CD4-positive, alpha-beta T cell treated with Interleukin-15 for 4 hours (primary cell): ENCODE data around the gene TTLL11.

Experiments used
- DNase-seq: peaks from one replicate; pipeline ENCODE4 v3.0.0-alpha.2; 2020; ENCODE audit warnings: low spot score

TTLL11 gene

GRCh38 chr9:122050167-122050566 is 42.9 kb downstream of the TTLL11 start:
- no peak for DNase-seq

- no peak for DNase-seq
These were observed 51.1 kb downstream of the TTLL11 start for GRCh38 chr9:122042056-122042455.

GRCh38 chr9:122040561-122041242 is 52.4 kb downstream of the TTLL11 start:
- DNase-seq: no peak

DNA sequence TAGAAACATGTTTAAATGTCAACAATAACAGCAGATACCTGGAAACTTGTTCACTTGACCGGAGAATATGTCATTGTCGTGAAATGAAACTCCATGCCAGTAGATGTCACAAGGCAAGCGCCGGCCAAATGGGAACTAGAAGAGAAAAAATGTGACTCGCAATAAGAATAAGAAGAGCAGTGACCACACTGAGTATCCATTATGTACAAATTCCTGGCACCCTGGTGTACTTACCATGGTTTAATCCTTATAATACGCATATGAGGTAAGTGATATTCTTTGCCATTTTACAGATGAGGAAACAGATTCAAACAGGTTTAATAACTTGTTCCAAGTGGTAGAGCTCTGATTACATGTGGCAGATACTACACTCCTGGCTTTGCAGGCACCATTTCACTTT is 53.9 kb downstream of the TTLL11 start:
- no peak for DNase-seq

GRCh38 chr9:122036988-122037387 is 56.1 kb downstream of the TTLL11 start:
- no peak for DNase-seq

GRCh38 chr9:122036408-122036807 is 56.7 kb downstream of the TTLL11 start:
- DNase-seq: no peak

GRCh38 chr9:122033775-122034373 is 59.2 kb downstream of the TTLL11 start:
- no peak for DNase-seq

DNA sequence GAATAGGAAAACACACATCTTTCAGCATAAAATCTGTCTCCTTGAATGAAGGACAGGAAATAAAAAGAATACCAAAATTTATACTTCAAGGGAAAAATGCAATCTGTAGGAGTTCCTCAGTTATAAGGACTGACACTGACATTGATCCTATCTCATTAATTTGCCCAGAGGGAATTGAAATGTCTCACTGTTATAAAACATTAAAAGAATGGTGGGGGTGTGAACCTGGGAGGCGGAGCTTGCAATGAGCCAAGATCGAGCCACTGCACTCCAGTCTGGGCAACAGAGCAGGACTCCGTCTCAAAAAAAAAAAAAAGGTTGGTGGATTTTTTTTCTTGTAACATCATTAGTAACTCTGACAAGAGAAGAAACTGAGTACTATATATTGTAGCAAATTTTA is 60.8 kb downstream of the TTLL11 start:
- no peak for DNase-seq

- DNase-seq: no peak
These were observed 61.3 kb downstream of the TTLL11 start for GRCh38 chr9:122031776-122032175.

GRCh38 chr9:122031157-122031556 is 62.0 kb downstream of the TTLL11 start:
- no peak for DNase-seq

GRCh38 chr9:122030357-122030756 is 62.8 kb downstream of the TTLL11 start:
- no peak for DNase-seq

DNA sequence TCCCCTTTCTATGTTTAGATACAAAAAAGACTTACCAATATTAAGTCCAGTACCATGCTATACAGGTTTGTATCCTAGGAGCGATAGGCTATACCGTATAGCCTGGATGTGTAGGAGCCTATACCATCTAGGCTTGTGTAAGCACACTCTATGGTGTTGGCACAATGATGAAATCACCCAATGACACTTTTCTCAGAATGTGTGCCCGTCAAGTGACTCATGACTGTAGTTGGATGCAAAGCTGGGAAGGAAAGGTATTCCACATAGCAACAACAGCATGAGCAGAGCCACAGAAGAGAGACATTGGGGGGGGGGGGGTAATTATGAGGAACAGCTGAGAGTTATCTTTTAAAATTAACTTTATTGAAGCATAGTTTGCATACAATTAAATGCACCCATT is 63.2 kb downstream of the TTLL11 start:
- DNase-seq: no peak

- DNase-seq: no peak
These were observed 65.0 kb downstream of the TTLL11 start for GRCh38 chr9:122028089-122028488.

DNA sequence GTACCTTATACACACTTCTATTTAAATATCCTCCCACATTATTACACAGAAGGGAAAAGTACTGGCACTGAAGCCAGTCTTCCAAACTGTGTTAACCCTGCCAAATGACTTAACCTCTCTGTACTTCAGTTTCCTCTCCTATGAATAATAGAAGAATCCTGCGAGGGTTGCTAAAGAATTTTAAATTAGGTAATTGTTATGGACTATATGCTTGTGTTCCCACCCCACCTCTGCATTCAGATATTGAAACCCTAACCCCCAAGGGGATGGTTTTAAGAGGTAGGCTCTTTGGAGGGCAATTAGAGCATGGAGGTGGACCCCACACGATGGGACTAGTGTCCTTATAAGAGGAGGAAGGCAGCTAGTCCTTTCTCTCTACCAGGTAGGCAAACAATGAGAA is 72.7 kb downstream of the TTLL11 start:
- no peak for DNase-seq

GRCh38 chr9:122016744-122017143 is 76.4 kb downstream of the TTLL11 start:
- DNase-seq: no peak

GRCh38 chr9:122016309-122016708 is 76.8 kb downstream of the TTLL11 start:
- DNase-seq: no peak

DNA sequence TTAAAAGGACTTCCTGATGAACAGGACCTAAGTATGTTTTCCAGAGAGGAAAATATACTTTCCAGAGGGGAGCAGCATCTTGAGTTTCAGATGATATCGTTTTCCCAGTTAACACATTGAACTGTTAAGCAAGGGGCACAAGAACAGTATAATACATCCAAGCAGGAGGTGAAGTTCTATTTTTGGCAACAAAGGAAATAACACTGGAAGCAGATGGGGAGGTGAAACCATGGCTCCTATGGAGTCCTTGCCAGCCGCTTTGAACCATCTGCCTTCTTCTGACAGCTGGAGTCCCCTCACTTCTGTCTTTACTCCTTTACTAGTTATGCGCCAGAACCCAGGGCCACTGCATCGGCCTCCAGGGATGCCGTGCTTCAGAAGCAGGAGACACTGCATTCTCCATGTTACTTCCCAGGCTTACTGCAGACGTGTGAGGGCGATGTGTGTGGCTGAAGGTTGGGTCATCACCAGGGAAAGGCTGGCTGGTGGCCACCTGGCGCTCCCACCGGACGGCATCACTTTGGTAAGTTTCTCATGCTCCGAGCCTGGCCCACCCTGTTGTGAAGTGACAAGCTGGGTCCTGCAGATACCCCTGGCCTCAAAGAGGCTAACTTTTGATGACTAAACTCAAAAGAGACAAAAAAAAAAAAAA is 77.8 kb downstream of the TTLL11 start:
- DNase-seq: no peak

- DNase-seq: no peak
These were observed 81.2 kb downstream of the TTLL11 start for GRCh38 chr9:122011818-122012498.

DNA sequence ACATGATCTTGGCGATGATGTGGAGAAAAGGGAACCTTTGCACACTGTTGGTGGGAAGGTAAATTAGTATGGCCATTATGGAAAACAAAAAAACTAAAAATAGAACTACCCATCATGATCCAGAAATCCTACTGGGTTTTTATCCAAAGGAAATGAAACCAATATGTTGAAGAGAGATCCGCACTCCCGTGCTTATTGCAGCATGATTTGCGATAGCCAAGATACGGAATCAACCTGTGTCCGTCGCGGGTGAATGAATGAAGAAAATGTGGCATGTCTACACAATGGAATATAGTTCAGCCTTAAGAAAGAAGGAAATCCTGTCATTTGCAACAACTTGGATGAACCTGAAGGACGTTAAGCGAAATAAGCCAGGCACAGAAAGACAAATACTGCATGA is 84.5 kb downstream of the TTLL11 start:
- no peak for DNase-seq

- DNase-seq: no peak
These were observed 85.3 kb downstream of the TTLL11 start for GRCh38 chr9:122007837-122008236.

- DNase-seq: no peak
These were observed 87.5 kb downstream of the TTLL11 start for GRCh38 chr9:122005597-122005996.

DNA sequence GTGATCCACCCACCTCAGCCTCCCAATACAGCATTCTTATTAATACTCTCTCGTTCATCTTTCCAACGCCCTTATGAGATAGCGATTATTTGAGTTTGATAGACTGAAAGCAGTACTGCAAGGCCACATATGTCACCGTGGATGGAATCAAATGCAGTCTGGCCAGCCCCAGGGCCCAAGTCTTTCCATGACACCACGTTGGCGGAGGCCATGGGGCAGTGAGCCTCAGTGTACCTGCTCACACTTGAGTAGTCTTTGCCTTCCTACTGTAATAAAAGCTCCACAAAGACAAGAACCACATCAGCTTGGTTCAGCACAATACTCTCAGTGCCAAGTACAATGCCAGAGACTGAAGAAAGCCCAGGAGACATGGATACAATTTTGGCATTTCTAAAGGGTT is 88.5 kb downstream of the TTLL11 start:
- DNase-seq: no peak
